ENCODE results near the gene RPS15A.

DNA sequence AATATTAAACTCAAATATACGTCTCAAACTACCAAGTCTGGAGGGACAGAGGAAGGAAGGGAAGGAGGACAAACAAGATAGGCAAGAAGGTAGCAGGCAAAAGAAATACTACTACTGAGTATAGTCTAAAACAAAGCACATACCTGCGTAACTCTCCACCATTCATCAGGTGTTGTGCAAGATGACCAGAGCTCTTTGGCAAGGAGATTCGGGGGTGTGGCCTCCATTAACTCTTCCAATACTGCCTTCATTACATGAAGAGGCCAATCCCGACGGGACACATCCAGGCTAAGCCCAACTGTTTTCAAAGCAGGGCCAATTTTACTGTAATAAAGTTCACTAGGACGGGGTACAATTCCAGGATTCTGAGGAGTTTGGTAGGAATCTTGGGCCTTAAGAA is 49.4 kb upstream of the RPS15A start:
- TF ChIP-seq POLR2AphosphoS2 (conservative IDR thresholded peaks at IDR 0.05; ENCODE audit: low read length) (no peak), NFE2L2 (conservative IDR thresholded peaks at IDR 0.05; ENCODE audit: low read length) (no peak), POLR2A (IDR thresholded peaks at IDR 0.05; ENCODE audit: low read length) (no peak)
